HCT116 (cell line): Measurements from ENCODE around the gene FBXO24. TPM values are rescaled to one million over a fixed set of nuclear protein-coding genes. Genes with fewer than 3 reads are reported as not detected.

Experiments used
- ATAC-seq: fragments of 200-7000 bp; cut with Tn5 transposase; 2 replicates; pipeline ENCODE4 v1.9.1; 2020; ENCODE audit warnings: mild to moderate bottlenecking, moderate library complexity
- BruUV-seq: library from RNA; stranded (reverse); fragments of 400-500 nt; replicated peaks from 2 replicates; lab custom pipeline; 2021; lab: Mats Ljungman, UMichigan
- CTCF ChIA-PET: fragments of 300-600 bp; sonication (Branson Sonifier 250); formaldehyde crosslinking; loops from one replicate; lab custom pipeline; 2021; ENCODE audit warnings: antibody characterized with exemption; lab: Charles Lee
- POLR2A ChIA-PET: fragments of 300-600, 350-600 bp; sonication (Branson Sonifier 250); formaldehyde crosslinking; loops from one replicate; lab custom pipeline; 2021; ENCODE audit warnings: antibody characterized with exemption; lab: Charles Lee
- RAD21 ChIA-PET, 2 experiments: fragments of 300-600 bp; sonication (Branson Sonifier 250); formaldehyde crosslinking; loops; one replicate each; lab custom pipeline; 2023; ENCODE audit warnings: low total read pairs in 2 of 2; ENCODE audit not compliant: uncharacterized antibody in 2 of 2, unreplicated experiment in 2 of 2, low non-redundant PET in 1 of 2; lab: Charles Lee
- DNase-seq: peaks from one replicate; pipeline ENCODE4 v3.0.0-alpha.2; 2010; ENCODE audit warnings: low read depth, low spot score
- H2AFZ ChIP-seq: fragments of 200-600 bp; shearing (Covaris generic), sonication (generic); 2 replicates; pipeline ENCODE4 v1.6.1; 2017; ENCODE audit warnings: low read depth, mixed run types, mixed read lengths, antibody characterized with exemption, low read length; ENCODE audit not compliant: poor library complexity, severe bottlenecking
- H3K27ac ChIP-seq: 2 replicates; pipeline ENCODE4 v1.5.1; 2012; ENCODE audit warnings: low read depth, low read length
- H3K27me3 ChIP-seq: fragments of 200-600 bp; sonication (generic); 2 replicates; pipeline ENCODE4 v1.6.1; 2016; ENCODE audit warnings: mixed run types, low read length, mixed read lengths; ENCODE audit not compliant: insufficient read depth
- H3K36me3 ChIP-seq, 2 experiments: fragments of 200-500 bp in 1 of 2; fragments of 200-600 bp in 1 of 2; sonication (Bioruptor generic) in 1 of 2; sonication (generic) in 1 of 2; 2 replicates each; pipeline versions ENCODE4 v1.5.1 to v1.6.1; 2014 to 2016; ENCODE audit warnings: low read length in 2 of 2, inconsistent platforms in 1 of 2, mixed read lengths in 1 of 2, mixed run types in 1 of 2; ENCODE audit not compliant: insufficient read depth in 2 of 2, control insufficient read depth in 1 of 2
- H3K4me1 ChIP-seq, 2 experiments: fragments of 200-600 bp in 1 of 2; sonication (generic) in 1 of 2; 2 replicates each; pipeline versions ENCODE4 v1.5.1 to v1.6.1; 2012 to 2017; ENCODE audit warnings: low read length in 2 of 2, inconsistent platforms in 1 of 2, mild to moderate bottlenecking in 1 of 2, mixed read lengths in 1 of 2, mixed run types in 1 of 2, moderate library complexity in 1 of 2; ENCODE audit not compliant: insufficient read depth in 2 of 2, control insufficient read depth in 1 of 2
- H3K4me2 ChIP-seq: fragments of 200-600 bp; sonication (generic); 2 replicates; pipeline ENCODE4 v1.6.1; 2017; ENCODE audit warnings: mixed run types, low read length, mixed read lengths
- H3K4me3 ChIP-seq, 2 experiments: fragments of 200-600 bp in 1 of 2; sonication (generic) in 1 of 2; replicated peaks in 1 of 2; 2 replicates each; pipeline ENCODE4 v1.5.1; 2011 to 2016; ENCODE audit warnings: low read length in 2 of 2, control low read depth in 1 of 2, low read depth in 1 of 2, mild to moderate bottlenecking in 1 of 2, mixed read lengths in 1 of 2, mixed run types in 1 of 2
- H3K79me2 ChIP-seq: fragments of 200-600 bp; sonication (generic); 2 replicates; pipeline ENCODE4 v1.6.1; 2017; ENCODE audit warnings: mild to moderate bottlenecking, mixed run types, low read length, moderate library complexity, mixed read lengths; ENCODE audit not compliant: insufficient read depth
- H3K9ac ChIP-seq: fragments of 200-600 bp; sonication (generic); 2 replicates; pipeline ENCODE4 v1.6.1; 2016; ENCODE audit warnings: low read length, mixed read lengths
- H3K9me2 ChIP-seq: fragments of 200-600 bp; sonication (generic), shearing (Covaris generic); 2 replicates; pipeline ENCODE4 v1.6.1; 2017; ENCODE audit warnings: mixed run types, mild to moderate bottlenecking, moderate library complexity; ENCODE audit not compliant: insufficient read depth
- H3K9me3 ChIP-seq, 2 experiments: fragments of 200-500 bp in 1 of 2; fragments of 200-600 bp in 1 of 2; sonication (Bioruptor generic) in 1 of 2; sonication (generic) in 1 of 2; 2 replicates each; pipeline ENCODE4 v1.6.1; 2014 to 2017; ENCODE audit warnings: low read length in 2 of 2, mixed read lengths in 2 of 2, inconsistent platforms in 1 of 2, low read depth in 1 of 2, mild to moderate bottlenecking in 1 of 2, mixed run types in 1 of 2, moderate library complexity in 1 of 2; ENCODE audit not compliant: control insufficient read depth in 1 of 2, insufficient read depth in 1 of 2
- H4K20me1 ChIP-seq: fragments of 200-600 bp; sonication (generic), shearing (Covaris generic); 2 replicates; pipeline ENCODE4 v1.6.1; 2017; ENCODE audit warnings: mixed run types, mild to moderate bottlenecking, moderate library complexity; ENCODE audit not compliant: insufficient read depth
- CBX3 ChIP-seq: IDR thresholded peaks from 2 replicates; pipeline ENCODE4 v1.6.1; 2012; ENCODE audit warnings: low read depth
- CEBPB ChIP-seq: IDR thresholded peaks from 2 replicates; pipeline ENCODE4 v1.6.1; 2012; ENCODE audit warnings: low read depth
- EGR1 ChIP-seq: IDR thresholded peaks from 2 replicates; pipeline ENCODE4 v1.6.1; 2012; ENCODE audit warnings: low read depth
- ELF1 ChIP-seq: IDR thresholded peaks from 2 replicates; pipeline ENCODE4 v1.6.1; 2012; ENCODE audit warnings: low read depth, borderline replicate concordance
- EZH2 ChIP-seq: fragments of 200-600 bp; sonication (generic); IDR thresholded peaks from 2 replicates; pipeline ENCODE4 v1.6.1; 2017; ENCODE audit warnings: antibody characterized with exemption, mixed run types
- FOSL1 ChIP-seq: IDR thresholded peaks from 2 replicates; pipeline ENCODE4 v1.6.1; 2012; ENCODE audit warnings: low read depth
- JUND ChIP-seq: IDR thresholded peaks from 2 replicates; pipeline ENCODE4 v1.6.1; 2012
- POLR2A ChIP-seq: IDR thresholded peaks from 2 replicates; pipeline ENCODE4 v1.7.0; 2011; ENCODE audit warnings: borderline replicate concordance; ENCODE audit not compliant: insufficient read depth, insufficient read length; ENCODE audit errors: extremely low read depth
- POLR2AphosphoS5 ChIP-seq: IDR thresholded peaks from 2 replicates; pipeline ENCODE4 v1.6.1; 2011; ENCODE audit warnings: mild to moderate bottlenecking, low read depth, low read length, moderate library complexity
- SP1 ChIP-seq: IDR thresholded peaks from 2 replicates; pipeline ENCODE4 v1.6.1; 2012; ENCODE audit warnings: low read depth
- TCF7L2 ChIP-seq: IDR thresholded peaks from 2 replicates; pipeline ENCODE4 v1.7.0; 2011; ENCODE audit warnings: borderline replicate concordance, inconsistent platforms; ENCODE audit not compliant: insufficient read depth, insufficient read length; ENCODE audit errors: extremely low read depth
- YY1 ChIP-seq: IDR thresholded peaks from 2 replicates; pipeline ENCODE4 v1.6.1; 2011; ENCODE audit warnings: low read length, low read depth, moderate library complexity, mild to moderate bottlenecking; ENCODE audit not compliant: insufficient replicate concordance; ENCODE audit errors: extremely low read depth
- intact Hi-C: fragments of 100-400 bp; cut with micrococcal nuclease; formaldehyde crosslinking; loops from 2 replicates; pipeline ENCODE4 v1.10.0; 2022
- total RNA-seq: library from RNA; stranded (reverse); gene quantifications from one replicate; pipeline ENCODE4 v1.2.1, GENCODE V29; 2021; ENCODE audit not compliant: unreplicated experiment
- TF ChIP-seq, protein P1 (sequence below): IDR thresholded peaks from 2 replicates; pipeline ENCODE4 v1.6.1; 2011; ENCODE audit warnings: mild to moderate bottlenecking, low read length, moderate library complexity; ENCODE audit not compliant: insufficient replicate concordance; ENCODE audit errors: extremely low read depth
- TF ChIP-seq, protein P2 (sequence below): IDR thresholded peaks from 2 replicates; pipeline ENCODE4 v1.6.1; 2012

Gene FBXO24
- total RNA-seq, 1 experiment from 2014 or later = 2.1 TPM

DNA sequence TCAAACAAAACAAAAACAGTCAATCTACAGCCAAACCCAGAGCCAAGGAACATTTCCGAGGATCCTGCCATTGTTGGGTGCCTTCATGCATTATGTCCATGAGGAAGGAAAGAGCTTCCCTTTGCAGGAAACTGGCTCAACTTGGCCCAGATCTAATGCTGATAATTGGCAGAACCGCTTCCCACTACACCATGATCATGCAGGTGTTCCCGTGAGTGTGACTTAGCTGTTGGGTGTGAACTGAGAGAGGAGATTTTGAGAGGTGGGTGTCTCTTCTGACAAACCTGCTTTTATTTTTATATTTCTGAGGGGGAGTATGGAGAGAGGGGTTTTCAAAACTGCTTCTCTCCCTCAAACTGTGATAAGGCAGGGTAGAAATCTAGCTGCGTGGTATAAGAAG lies 27.0 kb upstream of the FBXO24 start:
- Histone ChIP-seq H3K9me3 (no peaks in the 10 kb centered on the region), H3K27me3 (no peaks in the 10 kb centered on the region), H3K79me2 (no peaks in the 10 kb centered on the region), H3K4me1 (0 out of 4 replicates have a peak, but pooled peaks cover 0 to 5% of the 10 kb centered on the region in 2 experiments), H4K20me1 (no peaks in the 10 kb centered on the region), H3K9me2 (no peaks in the 10 kb centered on the region), H3K4me2 (no peak overlapping the region), H3K27ac (no peak overlapping the region), H3K4me3 (no peak overlapping the region), H3K36me3 (no peaks in the 10 kb centered on the region), H2AFZ (no peak overlapping the region), H3K9ac (no peak overlapping the region)
- ChIA-PET CTCF (interaction anchor here (1.0 to 2.2 kb wide), 18 partner anchors 9 to 293 kb away, joined by 3 to 31 read pairs (median 5); partner anchors contain the start of genes AGFG2, FBXO24, LRCH4 and NYAP1), POLR2A (interaction anchor here (0.6 to 1.1 kb wide), 4 partner anchors 8 to 105 kb away, joined by 3 read pairs; partner anchors contain the start of genes FBXO24 and LRCH4), RAD21 (interaction anchor here in 1 of 2 experiments (1.0 to 1.1 kb wide), 4 partner anchors 20 to 114 kb away, joined by 3 to 6 read pairs (median 4); partner anchors contain the start of genes AGFG2 and NYAP1)
- ATAC-seq = no peak
- no peak for DNase-seq
- intact Hi-C loops = loop anchor here (1.0 kb wide), 1 partner anchor 90 kb away; no protein-coding TSS in a partner anchor
- TF ChIP-seq EGR1 (no peak), POLR2AphosphoS5 (no peak), CEBPB (no peak), POLR2A (no peak), EZH2 (no peak), JUND (no peak), FOSL1 (no peak), SP1 (no peak), ELF1 (no peak), YY1 (no peak), TCF7L2 (no peak), CBX3 (no peak)
- TF ChIP-seq, protein P1, sequence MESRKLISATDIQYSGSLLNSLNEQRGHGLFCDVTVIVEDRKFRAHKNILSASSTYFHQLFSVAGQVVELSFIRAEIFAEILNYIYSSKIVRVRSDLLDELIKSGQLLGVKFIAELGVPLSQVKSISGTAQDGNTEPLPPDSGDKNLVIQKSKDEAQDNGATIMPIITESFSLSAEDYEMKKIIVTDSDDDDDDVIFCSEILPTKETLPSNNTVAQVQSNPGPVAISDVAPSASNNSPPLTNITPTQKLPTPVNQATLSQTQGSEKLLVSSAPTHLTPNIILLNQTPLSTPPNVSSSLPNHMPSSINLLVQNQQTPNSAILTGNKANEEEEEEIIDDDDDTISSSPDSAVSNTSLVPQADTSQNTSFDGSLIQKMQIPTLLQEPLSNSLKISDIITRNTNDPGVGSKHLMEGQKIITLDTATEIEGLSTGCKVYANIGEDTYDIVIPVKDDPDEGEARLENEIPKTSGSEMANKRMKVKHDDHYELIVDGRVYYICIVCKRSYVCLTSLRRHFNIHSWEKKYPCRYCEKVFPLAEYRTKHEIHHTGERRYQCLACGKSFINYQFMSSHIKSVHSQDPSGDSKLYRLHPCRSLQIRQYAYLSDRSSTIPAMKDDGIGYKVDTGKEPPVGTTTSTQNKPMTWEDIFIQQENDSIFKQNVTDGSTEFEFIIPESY = no peak
- TF ChIP-seq, protein P2, sequence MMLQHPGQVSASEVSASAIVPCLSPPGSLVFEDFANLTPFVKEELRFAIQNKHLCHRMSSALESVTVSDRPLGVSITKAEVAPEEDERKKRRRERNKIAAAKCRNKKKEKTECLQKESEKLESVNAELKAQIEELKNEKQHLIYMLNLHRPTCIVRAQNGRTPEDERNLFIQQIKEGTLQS = no peak
- no TSS peak for BruUV-seq
